DOHH2 (cell line): ENCODE results near the gene VAPA.

Experiments used
- CTCF ChIP-seq: fragments of 200-600 bp; sonication (generic); IDR thresholded peaks from one replicate; pipeline ENCODE4 v1.5.1; 2014; ENCODE audit warnings: antibody characterized with exemption, mild to moderate bottlenecking, low read depth, low read length; ENCODE audit not compliant: poor library complexity, severe bottlenecking
- EZH2phosphoT487 ChIP-seq: fragments of 200-600 bp; sonication (generic); IDR thresholded peaks from 2 replicates; pipeline ENCODE4 v1.6.1; 2017; ENCODE audit warnings: borderline replicate concordance, mild to moderate bottlenecking, antibody characterized with exemption, low read length, moderate library complexity, mixed read lengths

GRCh38 chr18:9926977-9927376, 13.2 kb downstream of the VAPA start:
- no peak for TF ChIP-seq CTCF
- no peak for TF ChIP-seq EZH2phosphoT487
